Adrenal gland (tissue), 5 donors: ENCODE results near the gene ATF7.

Experiments used
- POLR2A ChIP-seq, 2 donors: fragments of 450-650 bp; IDR thresholded peaks; one replicate each; pipeline ENCODE4 v1.6.1; 2017; ENCODE audit warnings: antibody characterized with exemption in 2 of 2, mild to moderate bottlenecking in 2 of 2, moderate library complexity in 1 of 2
- TF ChIP-seq, protein P1 (sequence below), 6 experiments: fragments of 450-650 bp in 4 of 6; fragments of 200-600 bp in 2 of 6; sonication (generic) in 1 of 6; IDR thresholded peaks; 1 replicate in 5 of 6; 2 replicates in 1 of 6; pipeline versions ENCODE4 v1.5.1 to v1.8.0; 2016 to 2021; ENCODE audit warnings: antibody characterized with exemption in 6 of 6, mild to moderate bottlenecking in 2 of 6, moderate library complexity in 1 of 6
- donor health status: DM: no; HTN: no; CAD: no.

DNA sequence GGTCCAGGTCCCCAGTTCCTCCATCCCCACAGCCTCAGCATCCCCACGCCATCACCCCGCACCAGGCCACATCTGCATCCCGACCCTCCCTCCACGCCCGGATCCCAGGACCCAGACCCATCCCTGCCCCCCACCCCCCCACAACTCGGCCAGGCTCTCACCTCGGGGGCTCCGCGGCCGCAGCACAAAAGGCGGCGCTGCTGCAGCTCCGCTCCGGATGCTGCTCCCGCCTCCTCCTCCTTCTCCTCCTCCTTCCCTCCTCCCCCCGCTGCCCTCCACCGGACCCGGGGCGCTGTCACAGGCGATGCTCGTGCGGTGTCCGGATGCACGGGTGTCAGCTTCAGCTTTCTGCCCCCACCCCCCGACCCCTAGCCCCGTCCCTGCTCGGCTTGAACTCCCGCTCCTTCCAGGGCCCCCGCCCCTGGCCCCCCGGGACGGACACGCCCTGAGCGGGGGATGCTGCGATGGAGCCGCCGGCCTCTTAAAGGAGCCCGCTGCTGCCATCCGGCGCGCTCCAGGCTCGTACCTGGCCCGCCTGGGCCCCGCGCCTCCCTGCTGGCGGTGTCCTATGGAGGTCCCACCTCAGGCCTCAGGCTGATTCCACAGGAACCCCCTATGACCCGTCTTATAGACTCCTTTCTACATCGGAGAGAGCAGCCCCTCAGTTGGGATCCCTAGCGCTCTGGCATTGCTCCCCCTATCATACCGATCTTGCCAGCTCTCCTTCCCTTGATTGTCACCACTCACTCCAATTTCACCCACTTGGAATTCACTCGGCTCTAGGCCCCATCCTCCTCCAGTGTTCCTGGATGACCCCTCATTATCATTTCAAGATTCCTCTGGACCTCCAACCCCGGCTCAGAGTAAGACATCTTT is 126.7 kb downstream of the ATF7 start, which contains the start of gene MAP3K12:
- TF ChIP-seq, protein P1, sequence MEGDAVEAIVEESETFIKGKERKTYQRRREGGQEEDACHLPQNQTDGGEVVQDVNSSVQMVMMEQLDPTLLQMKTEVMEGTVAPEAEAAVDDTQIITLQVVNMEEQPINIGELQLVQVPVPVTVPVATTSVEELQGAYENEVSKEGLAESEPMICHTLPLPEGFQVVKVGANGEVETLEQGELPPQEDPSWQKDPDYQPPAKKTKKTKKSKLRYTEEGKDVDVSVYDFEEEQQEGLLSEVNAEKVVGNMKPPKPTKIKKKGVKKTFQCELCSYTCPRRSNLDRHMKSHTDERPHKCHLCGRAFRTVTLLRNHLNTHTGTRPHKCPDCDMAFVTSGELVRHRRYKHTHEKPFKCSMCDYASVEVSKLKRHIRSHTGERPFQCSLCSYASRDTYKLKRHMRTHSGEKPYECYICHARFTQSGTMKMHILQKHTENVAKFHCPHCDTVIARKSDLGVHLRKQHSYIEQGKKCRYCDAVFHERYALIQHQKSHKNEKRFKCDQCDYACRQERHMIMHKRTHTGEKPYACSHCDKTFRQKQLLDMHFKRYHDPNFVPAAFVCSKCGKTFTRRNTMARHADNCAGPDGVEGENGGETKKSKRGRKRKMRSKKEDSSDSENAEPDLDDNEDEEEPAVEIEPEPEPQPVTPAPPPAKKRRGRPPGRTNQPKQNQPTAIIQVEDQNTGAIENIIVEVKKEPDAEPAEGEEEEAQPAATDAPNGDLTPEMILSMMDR (IDR thresholded peaks at IDR 0.05) = peak in 1 of 6 experiments; percentile 3
- TF ChIP-seq POLR2A (IDR thresholded peaks at IDR 0.05) = no peak
